ENCODE measurements around the gene TOP1.
"Not testable (repeated sequence)": the region's sequence is repeated elsewhere in the genome, so short reads cannot be mapped to it uniquely, and the experiment has no call there.

Gene TOP1

DNA sequence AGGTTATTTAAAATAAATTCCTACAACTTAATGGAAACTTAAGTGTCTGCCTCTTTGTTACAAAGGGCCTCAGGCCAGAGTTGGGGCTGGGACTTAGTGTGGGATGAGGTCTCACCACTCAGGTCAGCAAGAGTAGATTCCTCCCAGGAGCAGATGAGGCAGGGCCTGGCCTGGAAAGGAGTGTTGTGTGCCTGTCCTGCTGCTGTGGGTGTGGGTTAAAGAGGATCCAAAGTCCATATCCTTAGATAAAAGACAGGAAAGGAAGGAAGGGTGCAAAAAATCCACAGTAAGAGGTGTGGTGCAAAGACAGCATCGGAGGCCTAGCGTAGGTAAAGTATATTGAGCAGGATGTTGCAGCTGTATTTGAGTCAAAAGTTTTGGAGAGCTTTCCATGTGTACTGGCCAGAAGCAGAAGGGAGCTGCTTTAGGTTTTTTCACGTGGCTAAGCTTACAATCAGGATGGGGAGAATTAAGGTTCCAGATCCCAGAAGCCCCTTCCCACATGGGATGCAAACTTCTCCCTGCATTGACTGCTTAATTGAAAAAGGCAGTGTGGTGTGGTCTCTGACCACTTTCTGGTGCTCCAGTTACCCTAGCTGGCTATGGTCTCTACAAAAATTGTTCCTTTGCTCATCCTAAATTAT lies 96.0 kb downstream of the TOP1 start:
- Mint-ChIP-seq H3K9me3 (no peaks in the 10 kb centered on the region), H3K36me3 (ENCODE audit: low read depth) (peaks cover 66% of the 10 kb centered on the region), H3K4me3 (no peak overlapping the region), H3K4me1 (no peaks in the 10 kb centered on the region), H3K27me3 (no peaks in the 10 kb centered on the region), H3K27ac (no peak overlapping the region)
- no peak for DNase-seq
- no peak for ATAC-seq

DNA sequence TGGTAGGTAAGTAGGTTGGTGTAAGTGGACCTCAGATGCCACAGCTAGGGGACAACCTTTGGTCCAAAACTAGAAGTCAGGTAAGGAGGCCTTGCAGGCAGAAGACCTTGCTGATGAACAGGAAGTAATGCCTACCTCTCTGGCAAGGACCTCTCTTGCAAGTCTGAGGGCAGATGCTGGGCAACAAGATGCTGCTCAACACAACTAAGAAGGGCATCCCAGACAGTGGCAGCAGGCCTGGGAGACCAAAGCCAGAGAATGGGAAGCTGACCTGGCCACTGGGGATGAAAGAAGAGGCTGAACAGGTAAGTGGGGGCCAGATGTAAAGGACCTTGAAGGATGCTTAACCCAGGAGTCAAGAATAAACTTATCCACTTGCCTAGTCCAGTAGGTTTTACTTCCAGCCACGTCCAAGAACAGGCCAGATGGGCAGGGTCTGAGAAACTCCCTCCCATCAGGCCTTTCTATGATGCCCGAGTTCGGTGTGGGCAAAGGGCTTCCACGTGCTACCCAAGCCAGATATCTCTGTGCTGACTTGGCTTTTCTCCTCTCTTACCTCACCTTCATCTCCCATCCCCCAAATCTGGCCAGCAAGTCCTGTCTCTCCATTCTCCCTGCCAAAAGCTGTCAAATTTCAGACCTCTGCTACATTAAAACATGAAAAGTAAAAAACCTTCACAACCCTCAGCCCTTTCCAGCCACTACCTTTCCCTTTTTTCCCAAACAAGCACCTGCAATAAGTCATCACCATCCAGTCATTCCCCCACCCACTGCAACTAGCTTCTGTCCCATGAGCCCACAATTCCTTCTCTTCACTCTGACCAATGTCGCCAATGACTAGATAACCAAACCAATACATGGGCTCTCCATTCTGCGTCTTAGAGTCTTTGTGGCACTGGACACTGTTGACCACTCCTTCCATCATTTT lies 97.2 kb downstream of the TOP1 start:
- ATAC-seq (no peak), DNase-seq (no peak)
- peaks cover 3% of the 10 kb centered on the region for H3K4me1 Mint-ChIP-seq
- H3K27ac Mint-ChIP-seq = peak overlapping the region; percentile 58
- H3K27me3 Mint-ChIP-seq = no peaks in the 10 kb centered on the region
- peaks cover 59% of the 10 kb centered on the region for H3K36me3 Mint-ChIP-seq (ENCODE audit: low read depth)
- H3K9me3 Mint-ChIP-seq = no peaks in the 10 kb centered on the region
- H3K4me3 Mint-ChIP-seq = no peak overlapping the region

DNA sequence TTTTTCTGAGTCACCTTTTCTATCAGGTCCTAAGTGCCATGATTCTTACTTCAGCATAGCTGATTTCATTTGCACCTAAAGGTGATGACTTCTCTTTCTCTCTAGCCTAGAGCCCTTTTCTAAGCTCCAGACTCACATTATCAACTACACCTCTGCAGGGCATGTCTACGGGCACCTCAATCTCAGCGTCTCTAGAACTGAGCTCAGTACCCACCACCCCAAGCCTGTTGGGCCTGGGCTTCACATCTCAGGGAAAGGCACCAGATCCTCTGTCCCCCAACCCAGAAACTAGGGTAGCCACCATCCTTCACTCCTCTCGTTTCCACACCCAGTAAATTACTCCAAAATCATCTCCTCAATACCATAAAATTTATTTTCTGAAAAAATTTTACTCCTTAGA lies 98.1 kb downstream of the TOP1 start:
- no peak for ATAC-seq
- Mint-ChIP-seq H3K9me3 (no peaks in the 10 kb centered on the region), H3K27me3 (no peaks in the 10 kb centered on the region), H3K27ac (peak overlapping the region; percentile 58), H3K36me3 (ENCODE audit: low read depth) (peaks cover 50% of the 10 kb centered on the region), H3K4me1 (peaks cover 4% of the 10 kb centered on the region), H3K4me3 (no peak overlapping the region)
- DNase-seq = no peak

DNA sequence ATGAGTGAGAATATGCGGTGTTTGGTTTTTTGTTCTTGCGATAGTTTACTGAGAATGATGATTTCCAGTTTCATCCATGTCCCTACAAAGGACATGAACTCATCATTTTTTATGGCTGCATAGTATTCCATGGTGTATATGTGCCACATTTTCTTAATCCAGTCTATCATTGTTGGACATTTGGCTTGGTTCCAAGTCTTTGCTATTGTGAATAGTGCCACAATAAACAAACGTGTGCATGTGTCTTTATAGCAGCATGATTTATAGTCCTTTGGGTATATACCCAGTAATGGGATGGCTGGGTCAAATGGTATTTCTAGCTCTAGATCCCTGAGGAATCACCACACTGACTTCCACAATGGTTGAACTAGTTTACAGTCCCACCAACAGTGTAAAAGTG lies 99.7 kb downstream of the TOP1 start:
- not testable (repeated sequence) for H3K4me1 Mint-ChIP-seq, H3K4me3 Mint-ChIP-seq

DNA sequence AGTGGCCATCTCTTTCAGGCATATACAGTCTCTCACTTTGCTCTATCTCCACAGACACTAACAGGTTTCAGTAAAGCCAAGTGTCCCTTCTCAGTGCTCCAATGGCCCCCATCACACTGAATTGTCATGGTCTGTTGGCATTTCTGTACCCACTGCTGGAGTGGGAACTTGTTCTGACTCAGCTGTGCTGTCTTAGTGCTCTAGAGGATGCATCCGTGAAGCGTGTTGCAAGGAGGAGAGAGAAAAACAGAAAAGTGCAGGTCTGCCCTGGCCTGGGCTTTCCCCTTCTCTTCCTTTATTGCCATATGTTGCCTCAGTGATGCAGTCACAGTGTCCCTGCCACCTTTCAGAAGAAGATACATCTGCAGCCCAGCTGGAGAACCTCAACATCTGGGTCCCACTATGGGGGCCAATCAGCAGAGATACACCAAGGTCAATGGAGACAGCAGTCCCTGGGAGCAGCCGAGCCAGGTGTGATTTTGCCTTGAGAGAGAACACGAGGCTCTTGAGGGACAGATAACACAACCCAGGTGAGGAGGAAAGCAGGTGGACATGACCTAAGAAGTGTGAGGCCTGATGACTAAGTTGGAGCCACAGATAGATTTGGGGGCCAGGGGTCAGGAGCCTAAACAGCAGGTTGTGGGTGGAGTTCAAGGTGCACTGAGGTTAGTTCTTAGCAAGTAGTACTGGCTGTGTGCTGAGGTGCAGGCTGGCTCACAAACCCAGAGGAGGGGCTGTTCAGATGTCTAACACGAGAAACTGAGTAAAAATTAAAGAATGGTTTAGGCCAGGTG lies 103.2 kb downstream of the TOP1 start:
- no peak for DNase-seq
- H3K9me3 Mint-ChIP-seq = no peaks in the 10 kb centered on the region
- H3K36me3 Mint-ChIP-seq (ENCODE audit: low read depth) = peaks cover 11% of the 10 kb centered on the region
- H3K27ac Mint-ChIP-seq = no peak overlapping the region
- H3K4me1 Mint-ChIP-seq = peaks cover 36% of the 10 kb centered on the region
- H3K4me3 Mint-ChIP-seq = no peak overlapping the region
- ATAC-seq = no peak
- H3K27me3 Mint-ChIP-seq = no peaks in the 10 kb centered on the region

More for the DNA sequence above, 99.7 kb downstream of the TOP1 start:
- H3K27ac Mint-ChIP-seq, DNase-seq, H3K27me3 Mint-ChIP-seq, H3K9me3 Mint-ChIP-seq, ATAC-seq: not testable (repeated sequence)
- H3K36me3 Mint-ChIP-seq (ENCODE audit: low read depth) = peaks cover 35% of the 10 kb centered on the region

DNA sequence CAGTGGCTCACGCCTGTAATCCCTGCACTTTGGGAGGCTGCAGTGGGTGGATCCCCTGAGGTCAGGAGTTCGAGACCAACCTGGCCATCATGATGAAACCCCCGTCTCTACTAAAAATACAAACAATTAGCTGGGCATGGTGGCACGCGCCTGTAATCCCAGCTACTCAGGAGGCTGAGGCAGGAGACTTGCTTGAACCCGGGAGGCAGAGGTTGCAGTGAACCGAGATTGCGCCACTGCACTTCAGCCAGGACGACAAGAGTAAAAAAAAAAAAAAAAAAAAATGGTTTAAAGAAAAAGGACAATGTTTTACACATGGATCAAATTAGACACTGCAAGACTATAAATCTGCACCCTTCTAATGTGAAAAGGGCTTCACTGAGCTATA lies 103.8 kb downstream of the TOP1 start:
- DNase-seq; H3K36me3 Mint-ChIP-seq (ENCODE audit: low read depth); ATAC-seq; H3K9me3 Mint-ChIP-seq; H3K27me3 Mint-ChIP-seq; H3K27ac Mint-ChIP-seq; H3K4me3 Mint-ChIP-seq: not testable (repeated sequence)
- peaks cover 36% of the 10 kb centered on the region for H3K4me1 Mint-ChIP-seq

DNA sequence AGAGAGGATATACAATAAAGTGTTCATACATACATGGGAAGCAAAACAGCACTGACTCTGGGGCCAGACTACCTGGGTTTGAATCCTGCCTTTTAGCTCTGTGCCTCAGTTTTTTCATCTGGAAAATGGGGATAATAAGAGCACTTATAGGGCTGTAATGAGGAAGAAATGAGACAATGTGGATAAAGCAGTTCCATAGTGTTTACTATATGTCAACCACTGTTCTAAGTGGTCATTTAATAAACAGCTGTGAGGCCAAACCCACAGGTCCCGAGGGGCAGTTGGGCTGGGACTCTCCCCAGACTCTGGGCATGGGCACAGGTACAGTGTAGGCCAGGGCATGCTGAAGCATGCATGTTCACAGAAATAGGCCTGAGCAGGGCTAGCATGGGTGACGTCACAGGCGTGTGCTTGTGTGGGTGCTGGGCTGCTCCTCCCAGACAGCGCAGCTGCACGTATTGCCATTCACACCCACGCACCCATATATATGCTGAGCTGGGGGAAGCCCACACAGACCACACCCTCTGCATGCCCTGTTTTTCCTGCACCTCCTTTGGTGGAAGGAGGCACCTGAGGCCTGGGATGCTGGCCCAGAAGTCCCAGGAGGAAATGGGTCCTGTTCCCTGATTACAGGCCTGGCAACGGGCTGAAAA lies 105.2 kb downstream of the TOP1 start:
- Mint-ChIP-seq H3K4me3 (no peak overlapping the region), H3K27ac (no peak overlapping the region), H3K36me3 (ENCODE audit: low read depth) (peaks cover 6% of the 10 kb centered on the region), H3K9me3 (no peaks in the 10 kb centered on the region), H3K4me1 (peaks cover 40% of the 10 kb centered on the region), H3K27me3 (no peaks in the 10 kb centered on the region)
- no peak for ATAC-seq
- peak; percentile 59 for DNase-seq

DNA sequence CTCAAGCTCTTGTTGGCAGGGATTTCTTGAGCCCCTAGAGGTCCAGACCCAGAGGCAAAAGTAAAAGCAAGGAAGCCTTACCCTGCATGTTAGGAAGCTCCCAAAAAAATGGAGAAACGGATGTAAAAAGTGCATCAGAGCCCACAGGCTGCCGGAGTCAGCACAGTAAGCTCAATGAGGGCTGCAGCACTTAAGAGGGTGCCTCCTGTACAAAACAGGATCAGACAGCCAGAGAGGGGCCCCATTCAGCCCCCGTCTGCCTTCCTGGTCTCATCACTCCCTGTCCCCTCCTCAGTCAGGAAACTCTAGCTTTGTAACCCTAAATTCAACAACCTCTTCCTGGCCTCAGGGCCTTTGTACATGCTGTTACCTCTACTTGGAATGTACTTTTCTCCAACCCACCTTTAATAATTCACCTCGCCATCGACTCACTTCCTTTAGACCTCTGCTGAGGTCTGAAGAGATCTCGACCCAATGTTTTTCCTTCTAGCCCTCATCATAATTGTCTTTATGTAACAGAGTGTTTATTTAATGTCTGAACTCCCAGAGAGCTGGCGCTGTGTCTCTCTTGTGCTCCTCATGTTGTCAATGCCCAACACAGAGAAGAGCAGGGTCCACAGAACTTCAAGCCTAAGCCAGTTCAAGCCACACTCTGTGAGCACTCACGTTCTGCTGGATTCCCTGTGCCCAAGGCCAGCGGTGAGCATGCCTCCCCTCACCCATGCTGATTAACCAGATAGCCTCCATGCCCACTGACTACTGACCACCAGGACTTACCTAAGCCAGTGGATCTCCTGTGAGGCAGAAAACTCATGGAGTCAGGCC lies 106.0 kb downstream of the TOP1 start:
- Mint-ChIP-seq H3K4me3 (no peak overlapping the region), H3K27ac (no peak overlapping the region)
- ATAC-seq = no peak

DNA sequence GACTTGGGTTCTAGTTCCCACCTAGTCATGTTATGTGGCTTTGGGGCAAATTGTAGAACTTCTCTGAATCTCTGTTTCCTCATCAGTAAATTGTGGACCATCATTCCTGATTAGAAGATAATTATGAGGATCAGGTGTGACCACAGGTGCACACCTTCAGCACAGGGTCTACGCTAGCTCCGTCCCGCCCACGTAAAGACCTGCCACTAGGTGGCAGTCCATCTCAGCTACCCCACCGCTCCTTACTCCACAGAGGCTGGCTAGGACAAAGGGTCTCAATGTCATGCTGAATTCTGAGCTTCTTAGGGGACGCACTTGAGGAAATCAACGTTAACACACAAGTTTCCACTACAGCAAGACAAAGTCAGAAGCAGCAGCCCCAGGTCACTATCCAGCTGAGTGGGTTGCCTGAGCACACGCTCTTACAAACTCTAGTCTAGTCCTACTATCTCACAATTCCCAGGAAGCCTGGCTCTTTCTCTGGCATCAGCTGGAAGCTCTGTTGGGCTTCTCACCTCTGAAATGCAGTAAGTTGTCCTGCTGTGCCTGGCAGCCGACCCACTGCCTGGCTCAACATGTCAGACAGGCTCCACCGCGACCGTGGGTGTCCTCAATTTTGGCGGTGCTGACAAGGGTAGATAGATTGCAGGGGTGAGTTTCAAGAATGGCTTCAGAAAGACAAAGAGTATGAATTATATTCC lies 106.7 kb downstream of the TOP1 start:
- peak overlapping the region; percentile 77 for H3K4me3 Mint-ChIP-seq
- H3K9me3 Mint-ChIP-seq = no peaks in the 10 kb centered on the region
- H3K4me1 Mint-ChIP-seq = peaks cover 55% of the 10 kb centered on the region
- no peak overlapping the region for H3K27ac Mint-ChIP-seq
- H3K27me3 Mint-ChIP-seq = no peaks in the 10 kb centered on the region
- DNase-seq (peak; percentile 74), ATAC-seq (peak; percentile 22)
- peaks cover 9% of the 10 kb centered on the region for H3K36me3 Mint-ChIP-seq (ENCODE audit: low read depth)

More for the DNA sequence above, 106.0 kb downstream of the TOP1 start:
- no peaks in the 10 kb centered on the region for H3K9me3 Mint-ChIP-seq
- peaks cover 5% of the 10 kb centered on the region for H3K36me3 Mint-ChIP-seq (ENCODE audit: low read depth)
- peaks cover 47% of the 10 kb centered on the region for H3K4me1 Mint-ChIP-seq
- DNase-seq = no peak
- H3K27me3 Mint-ChIP-seq = no peaks in the 10 kb centered on the region

DNA sequence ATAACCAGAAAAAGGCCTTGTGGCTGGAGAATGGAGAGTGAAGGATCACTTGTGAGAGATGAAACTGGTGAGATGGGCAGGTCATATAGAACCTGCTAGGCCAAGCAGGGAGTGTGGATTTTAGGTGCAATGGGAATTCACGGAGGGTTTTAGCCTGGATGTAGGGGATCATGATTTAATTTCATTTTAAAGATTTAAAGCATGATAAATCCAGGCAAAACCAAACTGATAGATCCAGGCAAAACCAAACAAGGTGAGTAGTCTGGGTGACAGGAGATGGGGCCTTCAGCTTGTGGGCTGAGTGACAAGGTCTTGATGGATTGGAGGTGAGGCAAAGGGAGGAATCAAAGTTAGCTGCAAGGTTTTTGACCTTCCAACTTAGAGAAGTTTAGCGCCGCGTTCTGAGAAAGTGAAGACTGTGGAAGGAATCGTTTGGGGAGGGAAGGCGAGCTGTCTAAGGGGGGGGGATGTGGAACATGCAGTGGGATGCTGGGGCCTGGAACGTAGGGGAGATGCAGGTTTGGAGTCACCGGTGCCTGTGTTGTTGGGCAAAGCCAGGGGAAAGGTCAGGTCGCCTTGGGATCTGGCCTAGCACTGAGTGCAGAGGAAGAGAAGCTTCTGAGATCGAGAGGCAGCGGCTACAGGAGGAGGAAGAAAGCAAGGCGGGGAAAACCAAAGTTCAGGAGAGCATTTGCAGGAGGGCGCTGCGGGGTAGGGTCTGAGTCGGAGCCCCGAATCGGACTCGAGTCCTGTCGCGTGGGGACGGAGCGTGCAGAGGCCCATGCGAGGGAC lies 107.5 kb downstream of the TOP1 start:
- H3K4me1 Mint-ChIP-seq = peaks cover 59% of the 10 kb centered on the region

DNA sequence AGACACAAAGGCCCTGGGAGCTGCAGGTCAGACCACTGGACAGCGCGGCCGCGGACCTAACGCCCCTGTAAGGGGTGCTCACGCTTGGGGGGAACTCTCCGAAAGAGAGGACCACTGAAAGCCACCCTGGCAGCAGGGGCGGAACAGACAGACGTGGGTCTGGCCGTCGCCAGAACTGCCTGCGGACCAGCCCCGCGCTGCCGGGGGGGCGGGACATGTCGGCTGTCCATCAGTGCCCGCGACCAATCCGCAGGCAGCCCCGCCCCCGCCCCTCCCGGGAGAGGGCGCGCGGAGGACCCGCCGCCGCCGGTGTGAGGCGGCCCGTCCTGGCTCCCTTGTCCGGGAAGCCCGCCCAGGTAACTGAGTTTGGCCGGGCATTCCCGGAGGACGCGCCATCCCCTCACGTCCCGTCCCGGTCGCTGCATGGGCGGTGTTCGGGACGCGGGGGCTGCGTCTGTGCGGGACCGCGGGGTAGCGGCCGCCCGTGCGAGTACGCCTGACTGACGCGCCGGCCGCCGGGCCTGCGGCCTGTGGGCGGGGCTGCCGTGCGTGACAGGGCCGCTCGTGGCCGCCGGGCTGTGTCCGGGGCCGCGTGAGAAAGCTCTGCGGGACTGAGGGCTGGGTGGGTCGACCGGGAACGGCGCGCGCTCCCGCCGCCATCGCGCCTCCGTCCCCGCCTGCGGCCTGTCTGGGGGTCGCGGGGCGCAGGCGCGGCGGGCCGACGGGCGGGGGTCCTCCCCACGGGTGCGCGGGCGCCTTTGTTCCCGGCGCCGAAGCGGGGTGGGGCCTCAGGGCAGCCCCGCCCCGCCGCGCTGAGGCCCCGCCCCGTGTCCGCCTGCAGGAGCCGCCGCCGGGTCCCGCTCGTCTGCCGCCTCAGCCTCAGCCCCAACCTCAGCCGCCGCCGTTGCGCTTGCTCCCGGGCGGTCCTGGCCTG lies 108.3 kb downstream of the TOP1 start, which contains the start of gene PLCG1:
Gene PLCG1, plus strand, starts transcription at position 864 of the 934 bp plus-strand sequence. CDS start 99 bp downstream, outside the sequence.
- H3K9me3 Mint-ChIP-seq = no peaks in the 10 kb centered on the region
- peak within 1 kb of the TSS; percentile 95 for H3K4me3 Mint-ChIP-seq
- ATAC-seq = peak; percentile 46
- DNase-seq = peak; percentile 88
- H3K36me3 Mint-ChIP-seq (ENCODE audit: low read depth) = peaks cover 15% of the 10 kb centered on the region
- H3K4me1 Mint-ChIP-seq = peaks cover 66% of the 10 kb centered on the region
- H3K27me3 Mint-ChIP-seq = no peaks in the 10 kb centered on the region
- peak within 1 kb of the TSS; percentile 91 for H3K27ac Mint-ChIP-seq

More for the DNA sequence above, 107.5 kb downstream of the TOP1 start:
- Mint-ChIP-seq H3K27me3 (no peaks in the 10 kb centered on the region), H3K27ac (peak overlapping the region; percentile 67), H3K36me3 (ENCODE audit: low read depth) (peaks cover 15% of the 10 kb centered on the region), H3K4me3 (peak overlapping the region; percentile 77), H3K9me3 (no peaks in the 10 kb centered on the region)
- no peak for ATAC-seq
- no peak for DNase-seq

All from activated naive CD8-positive, alpha-beta T cell treated with anti-CD3 and anti-CD28 coated beads, Interleukin-2, amount 50 U/mL, for 24 hours (primary cell).